Tibial nerve (tissue), 4 donors: ENCODE data around the gene WAS. TPM values are rescaled to one million over a fixed set of nuclear protein-coding genes. Genes with fewer than 3 reads are reported as not detected.
"Not testable (repeated sequence)": the region's sequence is repeated elsewhere in the genome, so short reads cannot be mapped to it uniquely, and the experiment has no call there.

ENCODE experiments used
- DNase-seq, 2 donors: peaks; one replicate each; pipeline ENCODE4 v3.0.0-alpha.2; 2019; ENCODE audit warnings: low spot score in 2 of 2
- H3K27ac ChIP-seq, 4 donors: fragments of 200-600 bp; sonication (generic) in 3 of 4; one replicate each; pipeline ENCODE4 v1.5.1; 2017 to 2019; ENCODE audit warnings: mild to moderate bottlenecking in 1 of 4
- H3K27me3 ChIP-seq, 2 donors: fragments of 200-600 bp; sonication (generic) in 1 of 2; one replicate each; pipeline versions ENCODE4 v1.5.1 to v1.6.0; 2017 to 2019
- H3K36me3 ChIP-seq, 3 donors: fragments of 200-600 bp; sonication (generic); one replicate each; pipeline ENCODE4 v1.5.1; 2018 to 2019
- H3K4me1 ChIP-seq, 4 donors: fragments of 200-600 bp; sonication (generic) in 3 of 4; one replicate each; pipeline ENCODE4 v1.5.1; 2017 to 2019
- H3K4me3 ChIP-seq, 4 donors: fragments of 200-600 bp; sonication (generic) in 3 of 4; one replicate each; pipeline ENCODE4 v1.5.1; 2017 to 2019; ENCODE audit warnings: mild to moderate bottlenecking in 1 of 4, moderate library complexity in 1 of 4
- H3K9me3 ChIP-seq, 4 donors: fragments of 200-600 bp; sonication (generic) in 3 of 4; one replicate each; pipeline ENCODE4 v1.5.1; 2017 to 2019
- EP300 ChIP-seq, 2 donors: sonication (generic); formaldehyde crosslinking; IDR thresholded peaks; one replicate each; pipeline ENCODE4 v1.6.1; 2017; ENCODE audit warnings: antibody characterized with exemption in 2 of 2, mild to moderate bottlenecking in 1 of 2
- POLR2A ChIP-seq, 2 donors: fragments of 450-650 bp; IDR thresholded peaks; one replicate each; pipeline ENCODE4 v1.6.1; 2017; ENCODE audit warnings: antibody characterized with exemption in 2 of 2, mild to moderate bottlenecking in 2 of 2, moderate library complexity in 2 of 2
- WGBS, 2 donors: methylation state at CpG; one replicate each; pipeline ENCODE4 v1.1.5; 2018; 5-methylcytosine and 5-hydroxymethylcytosine counted together
- total RNA-seq, 4 donors: library from RNA; depleted of rRNA; stranded (reverse); fragments of >200 nt; gene quantifications; one replicate each; pipeline ENCODE4 v1.1.0, GENCODE V29; 2016
- TF ChIP-seq, protein P1 (sequence below), 5 experiments: fragments of 200-600 bp in 3 of 5; fragments of 450-650 bp in 2 of 5; sonication (generic) in 3 of 5; IDR thresholded peaks; one replicate each; pipeline ENCODE4 v1.5.1; 2016 to 2019; ENCODE audit warnings: antibody characterized with exemption in 5 of 5, mild to moderate bottlenecking in 3 of 5, moderate library complexity in 2 of 5

Gene WAS
- total RNA-seq, 4 donors from 2014 or later: 3.1 to 32.7 (median 9.8) TPM

GRCh38 chrX:48685416-48685815 is 1.8 kb downstream of the WAS start:
- TF ChIP-seq, protein P1, sequence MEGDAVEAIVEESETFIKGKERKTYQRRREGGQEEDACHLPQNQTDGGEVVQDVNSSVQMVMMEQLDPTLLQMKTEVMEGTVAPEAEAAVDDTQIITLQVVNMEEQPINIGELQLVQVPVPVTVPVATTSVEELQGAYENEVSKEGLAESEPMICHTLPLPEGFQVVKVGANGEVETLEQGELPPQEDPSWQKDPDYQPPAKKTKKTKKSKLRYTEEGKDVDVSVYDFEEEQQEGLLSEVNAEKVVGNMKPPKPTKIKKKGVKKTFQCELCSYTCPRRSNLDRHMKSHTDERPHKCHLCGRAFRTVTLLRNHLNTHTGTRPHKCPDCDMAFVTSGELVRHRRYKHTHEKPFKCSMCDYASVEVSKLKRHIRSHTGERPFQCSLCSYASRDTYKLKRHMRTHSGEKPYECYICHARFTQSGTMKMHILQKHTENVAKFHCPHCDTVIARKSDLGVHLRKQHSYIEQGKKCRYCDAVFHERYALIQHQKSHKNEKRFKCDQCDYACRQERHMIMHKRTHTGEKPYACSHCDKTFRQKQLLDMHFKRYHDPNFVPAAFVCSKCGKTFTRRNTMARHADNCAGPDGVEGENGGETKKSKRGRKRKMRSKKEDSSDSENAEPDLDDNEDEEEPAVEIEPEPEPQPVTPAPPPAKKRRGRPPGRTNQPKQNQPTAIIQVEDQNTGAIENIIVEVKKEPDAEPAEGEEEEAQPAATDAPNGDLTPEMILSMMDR (IDR thresholded peaks at IDR 0.05): no peak
- TF ChIP-seq POLR2A (IDR thresholded peaks at IDR 0.05) (no peak), EP300 (IDR thresholded peaks at IDR 0.05) (no peak)
- H3K27me3 ChIP-seq: peaks cover 0 to 5% of the 10 kb centered on the region in 2 donors
- WGBS, 2 donors: 75% methylated on average over 9 to 12 of the region's 12 CpGs

GRCh38 chrX:48688531-48689150 is 5.0 kb downstream of the WAS start:
- Histone ChIP-seq H3K4me1 (no peaks in the 10 kb centered on the region), H3K9me3 (no peaks in the 10 kb centered on the region), H3K27me3 (peaks cover 0 to 9% of the 10 kb centered on the region in 2 donors), H3K4me3 (no peak overlapping the region), H3K36me3 (no peaks in the 10 kb centered on the region), H3K27ac (no peak overlapping the region)
- TF ChIP-seq EP300 (IDR thresholded peaks at IDR 0.05): no peak
- TF ChIP-seq, protein P1 (IDR thresholded peaks at IDR 0.05): no peak
- TF ChIP-seq POLR2A (IDR thresholded peaks at IDR 0.05): no peak
- no peak for DNase-seq
- WGBS, 2 donors: 6 to 60% methylated on average over 5 to 18 of the region's 19 CpGs

More at GRCh38 chrX:48685416-48685815, 1.8 kb downstream of the WAS start:
- H3K36me3 ChIP-seq: no peaks in the 10 kb centered on the region
- H3K4me1 ChIP-seq: no peaks in the 10 kb centered on the region
- H3K9me3 ChIP-seq: no peaks in the 10 kb centered on the region
- no peak overlapping the region for H3K27ac ChIP-seq
- no peak for DNase-seq
- no peak overlapping the region for H3K4me3 ChIP-seq

DNA sequence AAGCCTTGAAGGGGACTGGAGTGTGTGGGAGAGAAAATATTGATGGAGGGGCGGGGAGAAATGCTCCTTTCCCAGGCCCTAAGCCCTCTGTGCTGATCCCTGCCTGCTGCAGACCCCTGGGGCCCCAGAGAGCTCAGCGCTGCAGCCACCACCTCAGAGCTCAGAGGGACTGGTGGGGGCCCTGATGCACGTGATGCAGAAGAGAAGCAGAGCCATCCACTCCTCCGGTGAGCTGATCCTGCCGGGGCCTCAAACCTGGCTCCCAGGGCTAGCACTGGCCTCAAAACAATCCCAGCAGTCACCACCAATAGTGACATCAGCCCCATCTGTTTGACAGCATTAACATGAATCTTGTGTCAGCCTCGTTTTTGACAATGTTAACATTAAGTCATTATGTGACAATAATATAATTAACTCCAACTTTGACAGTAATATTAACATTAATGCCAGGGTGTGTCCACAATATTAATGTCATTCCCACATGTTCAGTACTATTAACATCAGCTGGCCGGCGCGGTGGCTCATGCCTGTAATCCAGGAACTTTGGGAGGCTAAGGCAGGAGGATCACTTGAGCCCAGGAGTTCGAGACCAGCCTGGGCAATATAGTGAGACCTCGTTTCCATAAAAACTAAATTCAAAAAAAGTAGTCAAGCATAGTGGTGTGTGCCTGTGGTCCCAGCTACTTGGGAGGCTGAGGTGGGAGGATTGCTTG is 5.8 kb downstream of the WAS start:
- Histone ChIP-seq H3K4me1 (no peaks in the 10 kb centered on the region), H3K36me3 (no peaks in the 10 kb centered on the region), H3K27me3 (peaks cover 0 to 9% of the 10 kb centered on the region in 2 donors), H3K4me3 (no peak overlapping the region), H3K27ac (no peak overlapping the region), H3K9me3 (no peaks in the 10 kb centered on the region)
- WGBS, 2 donors: 60 to 63% methylated on average over 7 to 11 of the region's 11 CpGs
- TF ChIP-seq POLR2A (IDR thresholded peaks at IDR 0.05) (no peak), EP300 (IDR thresholded peaks at IDR 0.05) (no peak)
- TF ChIP-seq, protein P1 (IDR thresholded peaks at IDR 0.05): no peak
- DNase-seq: no peak

DNA sequence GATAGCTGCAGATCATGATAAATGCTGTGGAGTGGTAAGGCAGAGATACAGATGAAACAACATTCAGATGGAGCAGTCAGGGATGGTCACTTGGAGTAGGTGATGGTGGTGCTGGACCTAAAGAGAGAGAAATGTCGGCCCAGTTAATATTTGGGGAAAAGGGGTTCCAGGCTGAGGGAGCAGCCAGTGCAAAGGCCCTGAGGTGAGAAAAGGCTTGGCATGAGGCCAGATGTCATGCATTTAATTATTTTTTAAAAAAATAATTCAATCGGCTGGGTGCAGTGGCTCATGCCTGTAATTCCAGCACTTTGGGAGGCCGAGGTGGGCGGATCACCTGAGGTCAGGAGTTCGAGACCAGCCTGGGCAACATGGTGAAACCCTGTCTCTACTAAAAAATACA is 8.1 kb downstream of the WAS start:
- not testable (repeated sequence) for H3K9me3 ChIP-seq, H3K4me3 ChIP-seq, DNase-seq, H3K4me1 ChIP-seq, H3K36me3 ChIP-seq, H3K27ac ChIP-seq, H3K27me3 ChIP-seq
- WGBS, 2 donors: 82% methylated on average over 5 of the region's 5 CpGs

DNA sequence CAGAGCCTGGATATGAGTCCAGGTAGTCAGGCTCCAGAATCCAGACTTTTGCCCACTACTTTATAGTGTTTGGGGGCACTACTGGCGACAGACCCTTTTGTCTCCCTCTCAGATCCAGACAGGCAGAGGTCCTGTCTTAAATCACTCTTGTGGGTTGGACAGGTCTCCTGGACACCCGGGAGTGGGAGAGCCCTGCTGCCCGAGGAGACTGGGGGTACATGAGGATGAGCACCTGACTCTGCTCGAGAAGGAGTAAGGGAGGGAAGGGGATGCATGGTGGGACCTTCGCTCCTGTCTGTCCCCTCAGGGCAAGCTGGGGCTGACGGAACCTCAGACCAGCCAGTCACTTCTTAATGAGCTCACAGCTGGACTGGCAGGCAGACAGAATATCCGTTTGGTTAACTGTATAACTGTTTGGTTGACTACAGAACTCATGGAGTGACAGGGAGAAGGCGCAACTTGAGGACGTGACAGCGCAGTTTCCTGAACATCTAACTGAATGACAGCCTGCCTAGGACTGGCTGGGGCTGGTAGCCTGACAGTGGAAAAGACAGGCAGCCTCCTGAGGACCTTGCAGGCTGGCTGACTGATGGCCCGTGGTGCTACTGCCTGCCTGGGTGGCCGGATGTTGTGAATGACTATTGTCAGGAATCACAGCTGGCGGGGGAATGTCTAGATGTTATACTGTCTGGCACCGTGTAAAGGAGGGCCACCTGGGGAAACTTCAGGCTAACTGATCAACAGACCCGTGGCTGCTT is 11.4 kb downstream of the WAS start:
- no peak for TF ChIP-seq EP300 (IDR thresholded peaks at IDR 0.05)
- TF ChIP-seq POLR2A (IDR thresholded peaks at IDR 0.05): no peak
- TF ChIP-seq, protein P1 (IDR thresholded peaks at IDR 0.05): no peak
- no peak overlapping the region for H3K4me3 ChIP-seq
- peaks cover 0 to 19% (median 0%) of the 10 kb centered on the region in 4 donors for H3K4me1 ChIP-seq
- WGBS, 2 donors: 49 to 60% methylated on average over 5 to 15 of the region's 15 CpGs
- H3K36me3 ChIP-seq: peaks cover 0 to 12% (median 0%) of the 10 kb centered on the region in 3 donors
- no peaks in the 10 kb centered on the region for H3K9me3 ChIP-seq
- peaks cover 0 to 4% of the 10 kb centered on the region in 2 donors for H3K27me3 ChIP-seq
- no peak for DNase-seq
- peak overlapping the region; percentile 89 to 96 (median 90) for H3K27ac ChIP-seq
